GM19397 (cell line): ENCODE measurements around the gene DBH.

Experiments
- ATAC-seq: cut with Tn5 transposase; IDR thresholded peaks from one replicate; pipeline ENCODE4 v1.9.1; 2021; ENCODE audit warnings: mild to moderate bottlenecking, moderate library complexity; ENCODE audit not compliant: unreplicated experiment

Gene DBH

DNA sequence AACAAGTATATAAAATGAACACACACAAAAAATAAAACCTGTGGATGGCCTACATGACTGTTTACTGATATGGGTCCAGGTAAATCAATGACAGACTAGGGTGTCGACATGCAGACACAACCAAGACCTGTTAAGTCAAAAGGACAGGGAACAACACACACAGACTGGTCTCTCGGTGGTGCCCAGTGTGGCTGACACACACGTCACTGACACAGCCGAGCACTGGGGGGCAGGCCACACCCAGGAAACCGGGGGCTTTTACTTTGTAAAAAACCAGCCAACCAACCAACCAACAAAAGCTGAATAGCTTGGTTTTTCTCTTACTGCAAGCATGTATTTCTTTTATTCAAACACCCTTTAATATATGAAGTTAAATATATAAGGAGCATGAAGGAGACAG lies 31.9 kb upstream of the DBH start:
- ATAC-seq: no peak

DNA sequence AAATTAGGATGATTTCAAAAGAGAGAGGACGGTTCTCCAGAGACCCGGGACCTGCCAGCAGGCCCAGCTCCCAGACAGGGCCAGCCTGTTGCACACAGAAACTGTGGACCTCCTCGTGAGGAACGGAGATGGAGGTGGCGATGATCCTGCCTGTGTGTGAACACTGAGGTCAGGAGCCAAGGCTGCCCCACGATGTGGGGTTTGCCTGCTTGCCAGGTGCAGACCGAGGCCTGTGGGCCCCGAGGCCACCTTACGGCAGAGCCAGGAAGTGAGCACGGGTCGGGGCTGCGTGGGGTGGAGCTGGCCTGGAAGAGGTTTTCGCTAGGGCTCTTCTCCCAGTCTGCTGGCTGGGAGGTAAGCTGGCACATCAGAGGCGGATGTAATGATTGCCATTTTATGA lies 31.3 kb upstream of the DBH start:
- ATAC-seq: no peak

DNA sequence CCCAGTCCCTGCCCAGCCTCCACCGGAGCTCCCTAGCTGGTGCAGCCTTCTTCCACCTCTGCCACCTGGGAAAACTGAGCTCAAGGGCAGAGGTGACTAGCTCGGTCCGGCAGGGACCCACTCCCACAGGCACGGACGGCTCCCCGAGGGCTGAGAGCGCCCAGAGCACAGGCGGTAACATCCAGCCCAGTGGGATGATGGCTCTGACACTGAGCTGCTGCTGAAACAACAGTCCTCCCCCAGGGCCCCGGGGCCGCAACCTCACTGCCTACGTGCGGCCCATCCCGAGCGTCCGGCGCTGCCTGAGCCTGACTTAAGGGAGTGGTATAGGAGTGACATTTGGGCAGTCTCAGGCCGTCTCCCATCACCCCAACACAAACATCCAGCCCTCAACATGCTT lies 30.7 kb upstream of the DBH start:
- ATAC-seq: no peak

DNA sequence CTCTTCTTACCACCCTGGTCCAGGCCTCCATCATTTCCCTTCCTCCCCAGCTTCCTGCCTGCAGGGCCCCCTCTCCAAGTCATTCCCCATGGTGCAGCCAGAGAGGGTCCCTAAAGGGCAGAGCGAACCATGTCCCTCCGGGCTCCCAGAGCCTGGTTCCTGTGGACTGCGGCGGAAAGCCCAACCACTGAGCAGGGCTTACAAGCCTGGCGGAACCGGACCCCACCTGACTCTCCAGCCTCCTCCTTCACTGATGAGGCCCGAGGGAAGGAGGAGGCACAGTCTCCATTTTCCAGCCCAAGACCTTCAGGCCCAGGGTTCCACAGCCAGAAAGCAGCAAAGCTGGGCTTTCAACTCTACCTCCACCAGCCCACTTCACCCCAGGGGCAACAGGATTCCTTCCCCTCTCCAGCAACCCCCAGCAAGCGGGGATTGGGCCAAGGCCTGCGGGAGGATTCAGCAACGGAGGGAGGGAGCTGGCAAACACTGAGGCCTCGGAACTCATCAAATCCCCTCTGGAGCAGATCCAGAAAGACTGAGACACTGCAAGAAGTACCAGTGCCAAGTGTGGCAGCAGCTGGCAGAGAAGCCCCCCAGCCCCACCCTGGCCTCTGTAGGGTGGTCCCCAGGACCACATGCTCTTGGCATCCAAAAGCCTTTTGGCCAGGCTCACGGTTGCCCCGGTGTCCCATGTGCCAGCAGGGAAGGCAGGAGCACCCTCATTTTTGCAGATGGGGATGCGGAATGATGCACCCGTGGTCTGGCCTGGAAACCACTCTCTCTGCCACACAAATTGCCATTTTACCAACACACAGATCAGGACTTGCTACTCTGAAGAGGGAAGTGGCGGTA lies 30.1 kb upstream of the DBH start:
- ATAC-seq: no peak

DNA sequence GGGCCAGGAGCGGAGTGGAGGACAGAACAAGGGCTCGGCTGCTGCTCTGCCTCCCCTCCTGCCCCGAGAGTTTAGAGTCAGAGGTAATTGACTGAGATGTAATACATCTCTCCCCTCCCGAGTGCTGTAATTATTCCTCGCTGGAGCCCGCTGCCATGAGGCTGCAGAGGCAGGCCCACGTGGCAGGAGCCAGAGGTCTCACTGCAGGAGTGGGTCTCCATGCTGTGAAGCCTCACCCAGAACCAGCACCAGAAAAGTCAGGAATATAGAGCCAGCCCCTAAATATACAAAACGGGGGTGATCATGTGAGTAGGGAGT lies 29.5 kb upstream of the DBH start:
- no peak for ATAC-seq

DNA sequence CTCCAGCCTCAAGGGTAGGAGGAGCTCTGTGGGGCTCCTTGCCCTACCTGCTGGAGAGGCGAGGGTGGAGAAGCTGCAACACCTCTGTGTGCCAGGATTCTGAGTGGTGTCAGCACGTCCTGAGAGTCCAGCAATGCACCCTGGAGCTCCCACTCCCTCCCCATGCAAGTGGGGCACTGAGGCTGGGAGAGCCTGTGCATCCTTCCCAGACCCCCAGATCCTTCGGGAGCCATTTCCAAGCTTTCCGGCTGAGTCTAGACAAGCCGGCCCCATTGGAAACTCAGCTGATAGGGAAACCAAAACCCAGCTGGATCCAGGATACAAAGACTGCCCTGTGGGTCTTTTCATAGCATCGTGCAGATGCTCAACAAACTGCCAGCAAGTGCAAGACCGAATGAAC lies 28.8 kb upstream of the DBH start:
- ATAC-seq: no peak

DNA sequence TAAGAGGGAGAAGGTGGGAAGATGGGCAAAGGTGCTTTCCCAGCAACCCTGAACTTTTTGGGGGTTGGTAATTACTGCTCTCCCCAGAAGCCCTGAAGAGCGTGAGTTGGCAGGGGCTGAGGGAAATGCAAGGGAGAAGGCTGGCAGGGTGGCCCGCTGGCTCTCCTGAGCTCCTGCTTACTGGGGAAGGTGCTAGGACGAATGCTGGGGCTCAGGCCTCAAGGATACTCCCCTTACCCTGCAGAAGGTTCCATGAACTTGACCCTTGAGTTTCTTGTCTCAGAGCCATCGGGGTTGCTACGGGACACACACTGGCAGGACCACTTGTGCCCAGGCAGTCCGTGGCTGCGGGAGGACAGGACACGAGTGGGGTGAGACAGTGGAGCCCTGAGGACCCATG lies 28.2 kb upstream of the DBH start:
- no peak for ATAC-seq

DNA sequence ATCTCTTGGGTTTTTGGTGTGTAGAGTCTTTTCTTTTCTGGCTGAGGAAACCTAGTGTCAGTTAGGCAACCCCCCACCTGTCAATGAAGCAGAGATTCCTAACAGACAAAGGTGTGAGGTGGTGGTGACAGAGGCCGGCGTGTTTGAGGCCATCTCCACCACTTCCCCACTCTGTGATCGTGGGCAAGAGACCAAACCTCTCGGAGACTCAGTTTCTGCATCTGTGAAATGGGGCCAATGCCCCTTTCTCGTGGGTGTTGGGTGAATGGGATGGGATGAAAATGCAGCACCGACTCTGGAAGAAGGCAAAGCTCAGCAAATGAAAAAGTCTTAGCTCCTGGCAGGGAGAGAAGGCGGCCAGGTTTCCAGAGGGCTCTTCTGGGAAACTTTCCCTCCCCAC lies 27.8 kb upstream of the DBH start:
- ATAC-seq: no peak

DNA sequence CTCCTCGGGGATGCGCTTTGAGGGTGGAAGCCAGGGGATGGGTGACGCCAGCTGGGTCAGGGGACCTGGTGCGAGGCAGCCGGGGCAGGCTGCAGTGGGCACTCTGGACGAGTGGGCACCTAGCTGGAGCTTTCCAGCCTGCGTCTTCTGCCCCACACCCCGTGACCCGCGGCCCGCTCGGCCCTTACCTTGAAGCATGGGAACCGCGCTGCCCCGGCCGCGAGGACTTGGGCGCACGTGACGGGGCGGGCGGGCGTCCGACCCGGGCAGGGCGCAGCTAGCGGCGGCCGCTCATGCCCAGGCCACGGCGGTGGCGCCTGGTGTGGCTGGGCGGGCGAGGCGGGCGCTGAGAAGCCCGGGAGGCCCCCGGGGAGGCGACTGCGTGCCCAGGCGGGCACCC lies 27.3 kb upstream of the DBH start:
- no peak for ATAC-seq

DNA sequence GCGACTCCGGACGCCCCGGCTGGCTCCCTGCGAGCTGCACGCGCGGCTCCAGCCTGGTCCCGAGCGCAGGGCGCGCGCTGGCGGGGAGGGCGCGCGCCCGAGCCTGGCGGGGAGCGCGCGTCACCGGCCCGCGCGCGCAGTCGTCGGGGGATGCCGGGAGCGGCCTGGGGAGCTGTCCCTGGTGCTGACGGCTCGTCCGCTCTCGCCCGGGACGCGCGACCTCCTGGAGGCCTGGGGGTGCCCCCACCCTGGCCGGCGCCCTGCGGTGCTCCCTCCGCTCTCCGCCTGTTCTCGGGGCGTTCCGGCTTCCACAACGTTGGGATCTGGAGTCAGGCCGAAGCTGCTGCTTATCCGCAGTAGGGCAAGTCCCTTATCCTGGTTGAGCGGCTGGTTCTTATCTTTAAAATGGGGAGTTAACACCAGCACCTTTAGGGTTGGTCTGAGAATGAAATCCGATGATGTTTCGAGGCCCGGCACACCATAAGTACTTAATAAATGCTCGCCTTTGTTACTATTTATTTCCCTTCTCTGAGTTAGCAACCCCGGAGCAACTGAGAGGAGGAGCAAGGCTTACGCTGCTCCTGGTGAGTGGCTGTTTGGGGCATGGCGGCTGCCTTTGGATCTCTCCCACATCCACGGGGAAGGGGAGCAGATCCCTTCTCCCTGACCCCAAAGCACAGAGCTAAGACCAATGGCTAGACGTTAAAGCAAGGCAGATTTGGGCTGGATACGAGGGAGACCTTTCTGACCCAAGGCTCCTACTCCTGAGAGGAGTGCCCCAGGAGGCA lies 26.7 kb upstream of the DBH start, which contains the start of gene FAM163B:
Gene FAM163B (minus strand): TSS at position 79 of the 788 bp plus-strand sequence. CDS start 29,166 bp downstream, outside the sequence.
- ATAC-seq: no peak

DNA sequence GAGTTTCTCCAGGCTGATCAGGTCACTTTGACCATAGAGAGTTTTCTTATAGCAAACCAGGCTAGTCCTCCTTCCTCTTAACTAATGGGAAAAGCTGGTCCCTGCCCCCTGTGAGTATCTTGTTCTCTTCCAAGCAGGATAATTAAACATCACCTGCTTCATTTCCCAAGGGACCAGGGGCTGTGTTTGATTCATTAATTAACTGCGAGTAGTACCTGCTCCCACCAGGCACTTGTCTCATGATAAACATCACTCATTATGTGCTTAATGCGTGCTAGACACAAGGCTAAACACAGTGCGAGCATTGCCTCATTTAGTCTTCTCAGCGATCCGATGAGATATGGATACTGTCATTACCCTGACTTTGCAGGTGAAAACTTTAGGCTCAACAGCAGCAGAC lies 25.3 kb upstream of the DBH start:
- ATAC-seq: no peak

DNA sequence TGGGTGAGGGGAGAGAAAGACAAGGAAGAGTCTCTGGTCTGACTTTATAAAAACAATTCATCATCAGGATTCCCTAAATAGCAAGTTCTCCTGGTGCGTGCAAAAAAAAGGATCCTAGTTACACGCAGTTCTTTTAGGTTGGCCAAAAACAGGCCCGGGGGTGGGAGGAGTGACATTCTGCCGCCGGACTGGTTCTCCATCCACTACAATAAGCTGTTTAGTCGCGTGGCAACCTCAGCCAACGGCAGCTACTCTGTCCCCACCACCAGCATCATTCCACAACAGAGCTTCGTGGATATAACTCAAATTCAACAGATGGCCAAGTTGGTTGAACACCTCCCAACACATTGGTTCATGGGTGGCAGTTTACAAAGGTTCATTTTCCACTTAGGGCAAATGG lies 24.1 kb upstream of the DBH start:
- no peak for ATAC-seq

DNA sequence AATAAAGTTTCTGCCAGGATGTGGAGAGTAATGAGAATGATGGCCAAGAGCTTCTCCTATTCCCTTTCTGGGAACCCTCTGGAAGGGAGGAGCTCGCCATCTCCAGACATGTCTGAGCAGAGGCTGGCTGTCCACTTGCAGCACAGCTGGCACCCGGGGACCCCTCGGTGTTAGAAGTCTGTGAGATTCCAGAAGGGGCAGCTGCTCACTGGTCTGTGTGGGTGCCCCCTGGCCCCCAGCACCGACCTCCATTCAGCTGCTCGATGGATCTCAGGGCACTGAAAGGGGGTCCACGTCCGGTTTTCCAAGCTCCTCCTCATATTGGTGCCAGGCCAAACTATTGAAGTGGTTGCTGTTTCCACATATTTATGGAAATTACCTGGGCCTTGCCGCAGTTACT lies 23.3 kb upstream of the DBH start:
- ATAC-seq: no peak

DNA sequence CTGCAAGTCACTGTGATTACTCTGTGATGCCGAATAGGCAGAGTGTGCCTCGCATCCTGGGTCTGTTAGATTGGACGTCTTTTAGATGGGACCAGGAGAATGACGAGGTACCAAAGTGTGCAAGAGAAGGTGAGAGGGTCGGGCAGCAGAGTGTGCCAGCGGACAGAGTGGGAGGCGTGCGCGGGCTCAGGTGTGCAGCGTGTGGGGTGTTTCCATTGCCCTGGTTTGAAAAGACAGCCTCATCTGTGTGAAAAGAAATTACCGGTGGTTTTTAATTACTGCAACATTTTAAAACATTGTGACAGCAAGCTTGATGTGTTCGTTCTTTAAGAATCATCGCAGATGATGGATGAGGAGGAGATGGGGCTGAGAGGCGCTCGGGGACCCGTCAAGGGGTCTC lies 22.7 kb upstream of the DBH start:
- no peak for ATAC-seq

DNA sequence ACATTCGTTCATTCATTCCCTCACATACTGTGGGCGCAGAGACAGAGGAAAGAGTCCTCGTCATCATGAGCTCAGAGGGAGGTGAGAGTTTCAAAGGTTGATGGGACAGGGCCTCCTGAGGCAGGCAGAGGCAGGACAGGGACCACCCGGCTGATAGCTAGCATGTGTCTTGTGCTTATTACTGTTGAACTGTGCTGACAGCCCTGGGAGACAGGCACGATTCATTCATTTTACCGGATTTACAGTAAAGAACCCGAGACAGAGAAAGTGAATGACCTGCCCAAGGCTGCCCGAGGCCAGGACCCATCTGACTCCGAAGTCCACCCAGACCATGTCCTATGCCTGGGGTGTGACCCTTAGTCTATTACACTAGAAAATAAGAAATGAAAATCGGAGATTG lies 22.1 kb upstream of the DBH start:
- ATAC-seq: no peak

DNA sequence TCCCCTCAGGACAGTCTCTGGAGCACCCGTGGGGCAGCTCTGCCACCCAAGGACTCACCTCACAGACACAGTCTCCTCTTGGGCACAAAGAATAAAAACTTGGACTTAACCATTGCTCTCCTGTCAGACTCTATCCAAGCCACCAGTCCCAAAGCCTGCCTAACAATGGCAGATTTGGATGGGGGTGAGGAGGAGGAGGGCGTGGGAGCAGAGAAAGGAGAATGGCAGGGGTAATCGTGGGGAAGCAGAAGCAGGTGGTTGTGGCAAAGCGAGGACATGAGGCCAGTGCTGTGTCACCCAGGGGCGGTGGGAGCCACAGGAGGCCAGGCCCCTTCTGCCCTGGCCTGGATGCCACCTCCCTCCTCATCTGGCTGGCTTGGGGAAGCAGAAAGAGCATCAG lies 21.5 kb upstream of the DBH start:
- no peak for ATAC-seq

DNA sequence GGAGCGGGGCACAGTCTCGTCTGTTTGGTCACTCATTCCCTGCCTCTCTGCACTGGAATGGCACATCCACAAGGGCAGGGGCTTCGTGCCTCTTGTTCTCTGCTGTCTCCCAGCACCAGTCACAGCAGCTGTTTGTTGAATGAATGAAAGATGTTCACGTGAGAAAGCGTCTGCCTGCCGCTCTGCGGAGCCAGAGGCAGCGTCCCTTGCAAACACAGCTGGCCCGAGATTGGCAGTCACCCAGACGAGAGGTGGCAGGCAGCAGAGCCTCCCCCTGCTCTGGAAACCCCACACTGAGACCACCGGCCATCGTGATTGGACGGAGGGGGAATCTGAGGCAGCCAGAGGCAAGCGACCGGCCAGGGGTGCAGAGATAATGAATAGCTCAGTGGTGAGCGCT lies 21.0 kb upstream of the DBH start:
- no peak for ATAC-seq

DNA sequence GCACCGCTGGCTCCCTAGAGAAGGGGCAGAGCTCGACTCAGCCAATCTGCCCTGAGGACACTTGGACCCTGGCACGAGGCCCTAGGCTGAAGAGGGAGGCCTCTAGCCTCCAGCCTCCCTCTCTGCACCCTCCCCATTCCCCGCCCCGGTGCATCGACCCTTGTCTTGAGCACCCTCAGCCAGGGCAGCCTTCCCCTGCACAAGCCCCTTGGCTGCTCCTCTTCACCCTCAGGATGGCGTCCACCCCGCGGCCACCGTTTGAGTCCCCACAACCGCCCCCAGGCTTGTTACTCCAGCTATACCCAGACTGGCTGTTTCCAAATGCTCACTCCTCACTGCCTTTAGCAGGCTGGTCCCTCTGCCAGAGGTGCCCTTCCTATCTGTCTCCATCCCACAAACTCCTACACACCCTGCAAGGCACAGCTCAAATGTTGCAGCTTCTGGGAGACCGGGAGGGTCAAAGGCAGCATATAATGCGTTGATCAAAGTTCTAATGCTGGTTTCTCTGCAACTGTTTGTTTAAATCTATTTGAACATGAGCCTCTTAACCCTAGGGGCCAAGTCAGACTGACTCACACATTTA lies 20.5 kb upstream of the DBH start:
- no peak for ATAC-seq

DNA sequence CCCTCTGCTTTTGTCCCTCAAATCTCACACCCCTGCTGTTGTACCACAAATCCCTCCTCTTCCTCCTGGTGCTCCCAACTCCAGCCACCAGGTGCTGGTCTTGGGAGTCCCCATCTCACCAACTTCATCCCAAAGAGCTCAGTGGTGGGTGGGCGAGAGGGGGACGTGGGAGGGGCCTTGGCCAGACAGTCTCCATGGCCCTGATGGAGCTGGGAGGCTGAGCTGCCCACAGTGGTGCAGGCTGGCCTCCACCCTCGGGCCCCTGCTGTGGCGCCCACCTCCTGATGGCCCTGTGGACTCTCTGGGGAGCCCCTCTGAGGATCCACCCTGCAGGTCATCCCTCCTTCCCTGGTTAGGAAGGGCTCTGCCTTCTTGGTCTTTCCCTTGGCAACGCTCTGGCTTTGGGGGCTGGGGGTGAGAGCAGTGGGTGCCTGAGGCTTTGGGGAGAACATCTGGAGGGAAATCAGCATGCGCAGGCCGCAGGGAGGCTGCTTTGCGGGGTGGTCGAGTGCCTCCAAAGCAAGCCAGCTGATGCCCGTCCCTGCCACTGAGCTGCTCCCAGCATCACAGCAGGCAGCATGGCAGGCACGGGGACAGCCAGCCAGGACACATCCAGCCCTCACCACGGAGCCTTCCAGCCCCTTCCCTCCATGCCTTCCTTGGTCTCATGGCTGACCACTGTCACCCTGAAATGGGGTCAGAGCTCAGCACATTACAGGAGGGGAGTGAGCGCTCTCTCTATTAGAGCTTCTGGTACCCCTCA lies 19.3 kb upstream of the DBH start:
- ATAC-seq: no peak

DNA sequence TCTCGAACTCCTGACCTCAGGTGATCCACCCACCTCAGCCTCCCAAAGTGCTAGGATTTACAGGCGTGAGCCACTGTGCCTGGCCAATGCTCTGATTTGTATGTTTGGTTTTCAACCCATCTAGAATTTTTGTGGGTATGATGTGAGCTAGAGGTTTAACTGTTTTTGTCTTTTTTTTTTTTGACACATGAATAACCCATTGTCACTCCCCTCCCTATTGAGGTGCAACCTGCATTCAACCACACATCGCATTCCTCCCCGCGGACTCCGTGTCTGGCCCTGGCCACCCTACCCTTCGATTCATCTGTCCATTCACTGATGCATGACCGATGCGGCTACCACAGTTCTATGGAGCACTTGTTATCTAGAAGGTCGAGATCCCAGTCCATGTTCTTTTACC lies 17.4 kb upstream of the DBH start:
- no peak for ATAC-seq

DNA sequence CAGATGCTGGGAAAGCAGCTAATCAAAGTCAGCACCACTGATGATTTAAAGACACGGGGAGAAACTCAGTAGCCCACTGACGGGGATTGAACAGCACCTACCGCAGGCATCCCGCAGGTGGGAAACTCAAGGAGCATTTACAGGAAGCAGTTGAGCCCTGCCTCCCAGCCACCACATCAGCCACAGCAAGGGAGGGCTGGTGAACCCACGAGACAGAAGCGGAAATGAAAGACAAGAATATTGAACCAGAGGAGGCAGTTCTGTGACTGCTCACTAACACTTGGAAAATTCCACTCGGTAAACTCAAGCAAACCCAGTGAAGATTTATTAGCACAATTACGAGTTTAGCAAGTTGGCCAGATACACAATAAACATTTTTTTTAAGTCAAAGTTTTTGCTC lies 16.4 kb upstream of the DBH start:
- ATAC-seq: no peak
